GM23338 (cell line): ENCODE results near the gene PRDX6.

ENCODE experiments used
- NANOG ChIP-seq: IDR thresholded peaks from 2 replicates; pipeline ENCODE4 v1.6.1; 2016; ENCODE audit warnings: antibody characterized with exemption, borderline replicate concordance
- ZNF114 ChIP-seq: fragments of 250-450 bp; sonication (Bioruptor Pico); IDR thresholded peaks from 2 replicates; pipeline ENCODE4 v1.5.0; 2020; ENCODE audit warnings: mild to moderate bottlenecking, moderate library complexity

GRCh38 chr1:173523329-173523728, 46.2 kb downstream of the PRDX6 start:
- TF ChIP-seq NANOG (no peak), ZNF114 (no peak)
